ENCODE measurements around the gene ALG14.
"Not testable (repeated sequence)": the region's sequence is repeated elsewhere in the genome, so short reads cannot be mapped to it uniquely, and the experiment has no call there.

Gene ALG14

GRCh38 chr1:95086949-95087533 lies 14.3 kb upstream of the ALG14 start:
- peak; percentile 80 for DNase-seq

DNA sequence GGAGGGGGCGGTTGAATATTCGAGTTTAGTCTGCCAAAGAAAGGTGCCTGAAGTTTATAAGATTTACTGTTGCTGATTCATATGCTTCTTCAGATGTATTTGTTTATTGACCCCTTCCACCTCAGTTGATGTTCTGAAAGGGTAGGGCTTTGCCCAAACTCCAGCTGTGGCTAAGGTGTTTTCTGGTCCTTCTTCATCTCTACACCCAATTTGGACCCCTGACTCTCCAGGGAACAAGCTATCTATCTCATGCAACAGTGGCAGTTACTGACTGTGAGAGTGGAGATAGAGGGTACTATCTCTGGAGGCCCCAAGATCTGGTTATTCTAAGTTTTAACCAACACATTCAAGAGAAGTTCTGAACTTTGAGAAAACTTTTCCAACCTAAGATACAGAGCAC lies 12.6 kb upstream of the ALG14 start:
- no peak for DNase-seq

DNA sequence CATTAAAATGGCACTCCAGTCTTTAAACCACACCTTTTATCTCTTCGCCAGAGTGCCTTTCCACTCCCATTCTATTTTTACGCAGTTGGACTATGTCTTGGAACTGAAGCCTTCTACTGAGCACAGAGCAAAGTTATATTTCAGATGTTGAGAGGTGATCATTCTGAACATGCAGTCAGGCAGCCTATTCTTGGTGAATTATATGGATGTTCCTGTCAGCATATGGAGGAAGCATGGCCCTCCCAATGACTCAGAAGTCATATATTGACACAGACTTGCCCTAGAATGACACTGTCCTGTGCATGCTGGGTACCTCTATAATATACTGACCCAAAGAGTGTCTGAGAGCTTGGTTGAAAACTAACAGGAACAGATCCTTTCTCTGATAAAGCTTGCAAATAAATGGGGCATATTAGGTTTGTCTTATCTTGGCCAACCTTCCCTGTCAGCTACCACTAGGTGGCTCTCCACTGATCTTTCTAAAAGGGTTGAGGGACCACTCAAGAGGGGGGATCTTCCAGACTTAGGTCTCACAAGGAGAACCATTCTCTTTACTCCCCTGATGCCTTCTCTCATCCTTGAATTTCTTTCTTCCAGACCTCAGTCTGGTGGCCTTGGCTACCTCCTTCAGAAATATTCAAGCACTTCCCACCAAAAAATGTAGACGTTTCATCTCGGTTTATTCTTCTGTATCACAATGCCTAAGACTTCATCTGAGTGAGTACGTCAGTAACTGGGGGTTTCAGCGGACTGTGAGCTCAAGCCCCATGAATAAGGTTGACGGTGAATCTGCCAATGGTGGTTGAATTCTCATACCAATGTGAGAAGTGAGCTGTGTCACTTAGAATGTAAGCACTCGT lies 11.8 kb upstream of the ALG14 start:
- no peak for DNase-seq

GRCh38 chr1:95080879-95081278 lies 8.1 kb upstream of the ALG14 start:
- DNase-seq, result no peak

- no peak for DNase-seq
Observed at GRCh38 chr1:95080446-95080845, 7.7 kb upstream of the ALG14 start.

- DNase-seq, result no peak
Observed at GRCh38 chr1:95076034-95076433, 3.3 kb upstream of the ALG14 start.

DNA sequence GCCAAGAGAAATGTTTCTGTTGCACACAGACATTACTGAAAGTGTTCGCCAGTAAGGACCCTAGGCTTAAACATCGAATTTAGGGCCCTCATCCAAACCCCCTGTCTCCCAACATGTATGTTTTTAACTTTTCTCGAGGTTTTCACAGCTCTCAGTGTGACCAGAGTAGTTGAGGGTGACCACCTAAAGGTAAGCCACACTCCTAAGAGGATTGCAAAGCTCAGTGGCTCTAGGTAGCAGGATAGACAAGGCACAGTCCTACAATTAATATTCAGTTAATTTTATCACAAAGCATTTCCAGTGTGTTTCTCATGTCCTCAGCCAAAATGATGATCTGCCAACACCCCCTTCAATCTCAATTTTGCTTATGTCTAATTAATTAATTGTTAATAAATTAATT lies 695 bp upstream of the ALG14 start:
- DNase-seq, result no peak

DNA sequence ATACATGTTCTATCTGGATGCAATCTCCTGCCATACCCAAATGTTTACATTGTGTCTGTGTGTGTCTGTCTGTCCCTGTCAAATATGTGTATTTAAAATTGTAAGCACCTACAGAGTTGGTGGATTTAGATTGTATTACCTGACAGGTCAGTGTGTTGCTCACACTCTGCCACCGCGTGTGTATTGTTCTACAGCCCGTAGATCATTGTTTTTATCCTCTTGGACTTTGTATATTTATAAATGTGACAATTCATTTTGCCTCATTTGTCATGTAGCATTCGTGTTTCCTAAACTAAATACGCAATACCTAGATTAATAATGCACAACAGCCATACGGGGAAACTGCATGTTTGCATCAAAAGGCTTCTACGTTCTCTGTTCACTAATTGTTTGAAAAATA lies 634 bp downstream of the ALG14 start:
- no peak for DNase-seq

DNA sequence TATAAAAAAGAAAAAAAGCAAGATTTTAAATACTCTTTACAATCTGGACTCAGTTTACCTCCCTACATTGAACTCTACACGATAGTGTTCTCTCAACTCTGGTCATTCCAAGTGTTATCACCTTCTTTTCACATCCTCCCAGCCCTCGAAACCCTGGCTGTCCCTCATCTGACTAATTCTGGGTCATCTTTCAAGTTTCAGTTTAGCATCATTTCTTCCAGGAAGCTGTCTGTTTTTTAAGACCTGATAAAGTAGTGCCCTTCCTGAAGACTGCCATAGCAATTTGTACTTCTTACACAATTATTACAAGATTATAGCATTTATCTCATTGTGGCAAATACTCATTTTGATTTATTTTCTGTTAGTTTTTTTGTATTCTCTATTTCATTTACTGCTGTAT lies 1.2 kb downstream of the ALG14 start:
- DNase-seq, result no peak

DNA sequence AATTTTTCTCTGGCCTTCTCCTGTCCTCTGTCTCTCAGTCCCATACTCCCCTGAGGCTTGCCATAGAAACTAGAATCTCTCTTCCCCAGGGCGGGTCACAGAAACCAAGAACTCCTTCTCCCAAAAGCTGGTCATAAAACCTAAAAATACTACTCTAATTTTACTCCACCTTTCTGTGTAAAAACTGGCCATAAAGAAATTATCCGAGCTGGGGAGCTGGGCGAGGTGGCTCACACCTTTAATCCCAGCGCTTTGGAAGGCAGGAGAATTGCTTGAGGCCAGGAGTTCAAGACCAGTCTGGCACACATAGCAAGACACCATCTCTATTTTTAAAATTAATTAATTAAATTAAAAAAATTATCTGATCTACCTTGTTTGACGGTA lies 3.0 kb downstream of the ALG14 start:
- DNase-seq, result no peak

DNA sequence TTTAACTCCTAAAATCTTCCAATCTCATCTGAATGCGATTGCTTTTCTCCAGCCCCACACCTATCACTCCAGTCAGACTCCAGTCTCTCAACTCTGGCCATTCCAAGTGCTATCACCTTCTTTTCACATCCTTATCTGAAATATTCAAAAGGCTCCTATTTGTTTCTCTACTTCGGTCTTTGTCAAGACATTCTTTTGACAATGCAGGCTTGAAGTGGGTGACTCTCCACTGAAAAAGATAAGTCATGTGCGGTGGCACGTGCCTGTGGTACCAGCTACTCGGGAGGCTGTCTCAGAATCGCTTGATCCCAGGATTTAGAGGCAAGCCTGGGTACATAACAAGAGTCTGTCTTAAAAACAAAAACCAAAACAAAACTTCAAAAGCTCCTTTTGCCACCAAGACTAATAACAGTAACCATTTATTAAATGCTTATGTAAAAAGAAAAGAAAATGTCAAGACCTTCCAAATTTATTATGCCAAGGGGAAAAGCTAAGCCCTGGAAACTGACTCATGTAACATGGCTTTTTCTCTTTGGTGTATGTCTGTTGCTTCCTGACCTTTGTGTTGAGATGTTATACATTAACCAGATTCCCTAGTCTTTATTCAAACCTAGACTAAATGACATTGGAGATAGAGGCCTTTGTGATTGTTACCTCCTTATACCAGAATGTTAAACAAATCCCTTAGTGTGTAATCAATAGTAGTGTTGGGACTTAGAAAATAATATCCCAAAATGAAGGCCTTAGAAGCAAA lies 3.6 kb downstream of the ALG14 start:
- DNase-seq, result no peak

DNA sequence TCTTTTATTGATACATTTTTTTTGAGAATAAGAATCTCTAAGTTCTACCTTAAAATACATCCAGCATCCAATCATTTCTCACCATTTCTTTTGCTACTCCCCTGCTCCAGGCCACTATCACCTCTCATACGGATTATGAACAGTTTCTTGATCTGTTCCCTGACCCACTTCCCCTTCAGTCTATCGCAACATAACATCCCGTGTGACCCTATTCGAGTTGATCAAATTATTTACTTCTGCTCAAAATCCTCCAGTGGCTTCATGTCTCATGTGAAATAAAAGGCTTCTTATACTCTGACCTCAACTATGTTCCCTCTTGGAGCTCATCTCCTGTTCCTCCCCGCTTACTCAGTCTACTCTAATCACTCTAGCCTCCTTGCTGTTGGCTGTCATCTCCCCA lies 5.2 kb downstream of the ALG14 start:
- no peak for DNase-seq

- no peak for DNase-seq
Observed at GRCh38 chr1:95067062-95067461, 5.7 kb downstream of the ALG14 start.

DNA sequence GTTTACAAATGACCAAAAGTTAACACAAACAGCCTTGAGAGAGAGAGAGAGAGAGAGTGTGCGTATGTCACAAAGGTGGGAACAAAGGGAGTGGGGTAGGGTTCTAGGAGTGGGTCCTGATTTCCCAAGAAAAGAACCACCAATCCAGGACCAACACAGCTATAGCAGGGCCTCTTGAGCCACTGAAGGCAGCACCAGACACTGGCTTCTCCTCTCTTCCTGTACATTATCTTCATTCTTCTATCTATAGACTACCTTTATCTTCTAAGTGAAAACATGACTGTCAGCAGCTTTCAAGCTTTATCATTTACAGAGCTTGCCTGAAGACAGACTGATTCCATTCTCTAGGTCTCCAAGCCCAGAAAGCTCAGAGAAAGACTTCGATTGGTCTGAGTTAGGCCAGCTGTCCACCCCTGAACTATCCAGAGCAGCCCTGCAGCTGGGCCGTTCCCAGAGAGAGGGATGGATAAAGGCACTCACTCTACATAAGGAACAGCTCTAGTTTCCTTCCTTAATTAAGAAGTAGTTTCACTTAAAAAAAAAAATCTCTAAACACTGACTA lies 11.2 kb downstream of the ALG14 start:
- DNase-seq, result no peak

DNA sequence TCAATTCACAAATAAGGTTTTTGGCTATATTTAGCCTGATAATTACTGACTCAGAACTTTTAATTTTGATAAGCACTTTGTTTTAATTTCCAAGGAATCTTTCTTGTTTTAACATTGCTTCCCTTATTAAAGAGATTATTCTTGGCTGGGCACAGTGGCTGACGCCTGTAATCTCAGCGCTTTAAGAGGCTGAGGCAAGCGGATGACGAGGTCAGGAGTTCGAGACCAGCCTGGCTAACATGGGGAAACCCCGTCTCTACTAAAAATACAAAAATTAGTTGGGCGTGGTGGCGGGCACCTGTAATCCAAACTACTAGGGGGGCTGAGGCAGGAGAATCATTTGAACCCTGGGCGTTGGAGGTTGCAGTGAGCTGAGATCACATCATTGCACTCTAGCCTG lies 13.8 kb downstream of the ALG14 start:
- DNase-seq, result no peak

GRCh38 chr1:95057351-95057750 lies 15.4 kb downstream of the ALG14 start:
- DNase-seq, result no peak

DNA sequence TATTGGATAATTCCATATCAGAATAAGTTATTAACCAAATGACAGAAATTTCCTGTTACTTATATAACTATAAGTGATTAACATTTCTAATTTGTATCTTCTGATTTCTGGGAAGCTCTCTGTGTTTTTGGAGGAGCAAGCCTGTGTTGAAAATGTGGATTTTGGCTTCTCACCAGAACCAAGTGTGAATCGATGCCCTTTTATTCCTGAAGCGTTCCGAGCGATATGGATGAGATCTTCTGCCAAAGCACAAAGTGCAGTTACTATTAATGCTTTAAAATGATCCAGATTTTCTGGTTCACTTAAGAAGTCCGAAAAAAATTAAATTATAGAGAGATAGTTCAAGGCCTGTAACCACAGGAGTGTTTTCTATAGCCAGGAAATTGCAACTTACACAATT lies 22.8 kb downstream of the ALG14 start:
- no peak for DNase-seq

DNA sequence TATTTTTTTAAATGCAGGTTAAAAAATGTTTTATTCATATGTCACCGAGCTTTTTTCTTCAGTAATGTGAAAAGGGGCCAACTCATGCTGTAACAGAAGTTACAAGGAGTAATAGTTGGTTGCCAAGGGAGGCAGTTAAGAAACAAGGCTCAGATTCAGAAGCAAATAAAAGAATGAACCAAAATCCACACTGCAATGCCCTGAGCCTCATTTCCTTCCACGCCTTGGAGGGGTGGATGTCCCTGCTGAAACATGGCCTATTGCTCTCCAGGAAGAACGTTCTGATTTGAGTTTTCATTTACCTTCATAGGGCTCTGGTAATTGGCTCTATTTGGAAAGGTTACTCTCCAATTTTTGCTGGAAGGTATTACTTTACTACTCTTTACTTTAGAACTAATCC lies 24.4 kb downstream of the ALG14 start:
- no peak for DNase-seq

GRCh38 chr1:95047624-95048023 lies 25.1 kb downstream of the ALG14 start:
- DNase-seq, result not testable (repeated sequence)

- no peak for DNase-seq
Observed at GRCh38 chr1:95046359-95046758, 26.4 kb downstream of the ALG14 start.

GRCh38 chr1:95043141-95043980 lies 29.4 kb downstream of the ALG14 start:
- peak; percentile 42 for DNase-seq

GRCh38 chr1:95042286-95042685 lies 30.5 kb downstream of the ALG14 start:
- no peak for DNase-seq
